PC-3 (cell line): ENCODE data around the gene STK36.

Experiments used
- EZH2 ChIP-seq: fragments of 300-600 bp; sonication (generic); IDR thresholded peaks from one replicate; pipeline ENCODE4 v1.6.1; 2017; ENCODE audit warnings: antibody characterized with exemption, mild to moderate bottlenecking, low read length; ENCODE audit not compliant: unreplicated experiment
- EZH2phosphoT487 ChIP-seq: fragments of 300-600 bp; sonication (generic); IDR thresholded peaks from 2 replicates; pipeline ENCODE4 v1.6.1; 2018; ENCODE audit warnings: mild to moderate bottlenecking, antibody characterized with exemption, low read length, borderline replicate concordance
- TF ChIP-seq, protein P1 (sequence below): fragments of 300-600 bp; sonication (generic); conservative IDR thresholded peaks from 2 replicates; pipeline ENCODE4 v1.5.1; 2017; ENCODE audit warnings: antibody characterized with exemption, low read depth, mild to moderate bottlenecking, low read length

DNA sequence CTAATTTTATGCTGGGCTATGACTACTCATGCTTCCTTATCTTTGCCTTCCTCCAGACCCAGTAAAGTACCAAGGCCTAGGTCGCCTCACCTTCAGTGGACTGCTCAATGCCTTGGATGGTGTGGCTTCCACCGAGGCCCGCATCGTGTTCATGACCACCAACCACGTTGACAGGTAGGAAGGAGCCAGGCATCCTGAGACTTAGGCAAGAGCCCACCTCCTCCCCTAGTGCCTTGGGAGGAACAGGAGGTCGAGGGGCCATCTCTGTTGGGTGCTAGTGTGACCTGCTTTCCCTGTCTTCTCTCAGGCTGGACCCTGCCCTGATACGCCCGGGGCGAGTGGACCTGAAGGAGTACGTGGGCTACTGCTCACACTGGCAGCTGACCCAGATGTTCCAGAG, 9.1 kb upstream of the STK36 start:
- TF ChIP-seq, protein P1, sequence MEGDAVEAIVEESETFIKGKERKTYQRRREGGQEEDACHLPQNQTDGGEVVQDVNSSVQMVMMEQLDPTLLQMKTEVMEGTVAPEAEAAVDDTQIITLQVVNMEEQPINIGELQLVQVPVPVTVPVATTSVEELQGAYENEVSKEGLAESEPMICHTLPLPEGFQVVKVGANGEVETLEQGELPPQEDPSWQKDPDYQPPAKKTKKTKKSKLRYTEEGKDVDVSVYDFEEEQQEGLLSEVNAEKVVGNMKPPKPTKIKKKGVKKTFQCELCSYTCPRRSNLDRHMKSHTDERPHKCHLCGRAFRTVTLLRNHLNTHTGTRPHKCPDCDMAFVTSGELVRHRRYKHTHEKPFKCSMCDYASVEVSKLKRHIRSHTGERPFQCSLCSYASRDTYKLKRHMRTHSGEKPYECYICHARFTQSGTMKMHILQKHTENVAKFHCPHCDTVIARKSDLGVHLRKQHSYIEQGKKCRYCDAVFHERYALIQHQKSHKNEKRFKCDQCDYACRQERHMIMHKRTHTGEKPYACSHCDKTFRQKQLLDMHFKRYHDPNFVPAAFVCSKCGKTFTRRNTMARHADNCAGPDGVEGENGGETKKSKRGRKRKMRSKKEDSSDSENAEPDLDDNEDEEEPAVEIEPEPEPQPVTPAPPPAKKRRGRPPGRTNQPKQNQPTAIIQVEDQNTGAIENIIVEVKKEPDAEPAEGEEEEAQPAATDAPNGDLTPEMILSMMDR: no peak
- TF ChIP-seq EZH2 (no peak), EZH2phosphoT487 (no peak)
